ENCODE measurements around the gene DPYSL4.

Gene DPYSL4

DNA sequence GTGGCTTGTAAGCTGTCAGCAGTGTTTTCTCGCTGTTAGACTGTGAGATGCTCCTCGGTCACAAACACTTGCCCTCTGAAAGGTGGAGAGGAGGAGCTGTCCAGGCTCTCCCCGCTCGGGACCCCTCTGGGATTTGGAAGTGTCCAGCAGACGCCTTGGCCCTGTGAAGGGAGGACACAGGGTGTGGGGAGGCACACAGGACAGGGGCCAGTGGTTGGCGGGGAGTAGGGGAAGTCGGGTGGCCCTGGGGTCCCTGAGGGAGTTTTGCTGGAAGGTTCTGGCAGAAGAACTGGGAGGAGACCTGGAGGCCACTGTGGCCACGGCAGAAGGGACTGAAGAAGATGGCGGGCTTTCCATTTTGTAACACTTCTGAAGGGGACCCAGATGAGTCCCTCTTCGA, 47.2 kb upstream of the DPYSL4 start:
- TF ChIP-seq TAF1 (IDR thresholded peaks at IDR 0.05; ENCODE audit: borderline replicate concordance, insufficient read depth, low read length) (no peak), POLR2AphosphoS5 (IDR thresholded peaks at IDR 0.05; ENCODE audit: low read depth, low read length) (no peak), SIN3A (IDR thresholded peaks at IDR 0.05; ENCODE audit: borderline replicate concordance, insufficient read depth, low read length) (no peak), FOXP2 (optimal IDR thresholded peaks at IDR 0.05; ENCODE audit: borderline replicate concordance, extremely low read depth, extremely low read length, insufficient read depth) (no peak)
- TF ChIP-seq, protein P1, sequence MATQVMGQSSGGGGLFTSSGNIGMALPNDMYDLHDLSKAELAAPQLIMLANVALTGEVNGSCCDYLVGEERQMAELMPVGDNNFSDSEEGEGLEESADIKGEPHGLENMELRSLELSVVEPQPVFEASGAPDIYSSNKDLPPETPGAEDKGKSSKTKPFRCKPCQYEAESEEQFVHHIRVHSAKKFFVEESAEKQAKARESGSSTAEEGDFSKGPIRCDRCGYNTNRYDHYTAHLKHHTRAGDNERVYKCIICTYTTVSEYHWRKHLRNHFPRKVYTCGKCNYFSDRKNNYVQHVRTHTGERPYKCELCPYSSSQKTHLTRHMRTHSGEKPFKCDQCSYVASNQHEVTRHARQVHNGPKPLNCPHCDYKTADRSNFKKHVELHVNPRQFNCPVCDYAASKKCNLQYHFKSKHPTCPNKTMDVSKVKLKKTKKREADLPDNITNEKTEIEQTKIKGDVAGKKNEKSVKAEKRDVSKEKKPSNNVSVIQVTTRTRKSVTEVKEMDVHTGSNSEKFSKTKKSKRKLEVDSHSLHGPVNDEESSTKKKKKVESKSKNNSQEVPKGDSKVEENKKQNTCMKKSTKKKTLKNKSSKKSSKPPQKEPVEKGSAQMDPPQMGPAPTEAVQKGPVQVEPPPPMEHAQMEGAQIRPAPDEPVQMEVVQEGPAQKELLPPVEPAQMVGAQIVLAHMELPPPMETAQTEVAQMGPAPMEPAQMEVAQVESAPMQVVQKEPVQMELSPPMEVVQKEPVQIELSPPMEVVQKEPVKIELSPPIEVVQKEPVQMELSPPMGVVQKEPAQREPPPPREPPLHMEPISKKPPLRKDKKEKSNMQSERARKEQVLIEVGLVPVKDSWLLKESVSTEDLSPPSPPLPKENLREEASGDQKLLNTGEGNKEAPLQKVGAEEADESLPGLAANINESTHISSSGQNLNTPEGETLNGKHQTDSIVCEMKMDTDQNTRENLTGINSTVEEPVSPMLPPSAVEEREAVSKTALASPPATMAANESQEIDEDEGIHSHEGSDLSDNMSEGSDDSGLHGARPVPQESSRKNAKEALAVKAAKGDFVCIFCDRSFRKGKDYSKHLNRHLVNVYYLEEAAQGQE (IDR thresholded peaks at IDR 0.05; ENCODE audit: insufficient read depth in 1 of 2, low read depth in 2 of 2, low read length in 2 of 2): no peak

DNA sequence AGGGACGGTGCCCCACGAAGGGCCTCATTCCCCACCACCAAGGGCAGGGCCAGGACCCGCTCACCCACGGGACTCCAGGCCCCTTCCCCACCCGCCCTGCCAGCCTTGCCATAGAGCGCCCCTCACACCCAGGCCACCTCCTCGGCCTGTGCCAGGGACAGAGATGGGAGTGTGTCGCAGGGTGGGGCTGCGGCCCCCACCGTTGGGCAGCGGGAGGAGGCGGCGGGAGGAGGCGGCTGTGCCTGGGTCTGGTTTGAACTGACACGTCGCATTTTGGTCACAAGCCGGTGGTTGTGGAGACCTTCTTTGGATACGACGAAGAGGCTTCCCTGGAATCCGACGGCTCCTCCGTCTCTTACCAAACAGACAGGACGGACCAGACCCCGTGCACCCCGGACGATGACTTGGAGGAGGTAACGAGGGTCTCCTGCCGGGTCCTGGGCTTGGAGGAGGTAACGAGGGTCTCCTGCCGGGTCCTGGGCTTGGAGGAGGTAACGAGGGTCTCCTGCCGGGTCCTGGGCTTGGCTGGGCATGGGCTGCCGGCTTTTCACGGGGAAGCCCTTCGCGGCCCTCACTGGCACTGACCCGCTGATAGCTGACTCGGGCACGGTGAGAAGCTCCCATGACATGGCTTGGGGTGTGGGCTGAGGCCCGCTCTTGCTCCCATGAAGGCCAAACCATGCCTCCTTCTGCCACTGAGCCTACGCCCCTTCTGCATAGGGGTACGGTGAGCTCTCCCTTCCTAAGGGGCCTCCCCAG, 46.4 kb upstream of the DPYSL4 start:
- TF ChIP-seq, protein P1 (IDR thresholded peaks at IDR 0.05; ENCODE audit: insufficient read depth in 1 of 2, low read depth in 2 of 2, low read length in 2 of 2): no peak
- TF ChIP-seq POLR2AphosphoS5 (IDR thresholded peaks at IDR 0.05; ENCODE audit: low read depth, low read length): no peak
- no peak for TF ChIP-seq FOXP2 (optimal IDR thresholded peaks at IDR 0.05; ENCODE audit: borderline replicate concordance, extremely low read depth, extremely low read length, insufficient read depth)
- no peak for TF ChIP-seq SIN3A (IDR thresholded peaks at IDR 0.05; ENCODE audit: borderline replicate concordance, insufficient read depth, low read length)
- TF ChIP-seq TAF1 (IDR thresholded peaks at IDR 0.05; ENCODE audit: borderline replicate concordance, insufficient read depth, low read length): no peak

DNA sequence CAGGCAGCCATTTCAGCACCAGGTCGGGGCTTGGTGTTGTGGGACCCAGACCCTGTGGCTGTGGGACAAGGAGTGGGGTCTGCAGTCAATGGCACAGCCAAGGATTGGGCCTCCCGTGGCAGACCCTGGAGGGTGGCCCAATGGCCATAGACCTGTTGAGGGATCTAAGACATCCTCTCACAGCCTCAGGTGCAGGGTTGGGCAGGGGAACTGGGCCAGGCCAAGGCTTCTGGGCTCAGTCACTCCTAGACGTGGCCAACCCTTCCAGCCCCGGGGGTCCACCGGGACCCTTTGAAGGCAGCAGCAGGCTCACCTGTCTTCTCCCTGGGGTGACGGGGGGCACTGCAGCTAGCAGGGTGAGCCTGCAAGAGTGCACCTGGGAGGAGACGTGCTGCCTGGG, 45.7 kb upstream of the DPYSL4 start:
- no peak for TF ChIP-seq POLR2AphosphoS5 (IDR thresholded peaks at IDR 0.05; ENCODE audit: low read depth, low read length)
- TF ChIP-seq, protein P1 (IDR thresholded peaks at IDR 0.05; ENCODE audit: insufficient read depth in 1 of 2, low read depth in 2 of 2, low read length in 2 of 2): no peak
- no peak for TF ChIP-seq SIN3A (IDR thresholded peaks at IDR 0.05; ENCODE audit: borderline replicate concordance, insufficient read depth, low read length)
- TF ChIP-seq TAF1 (IDR thresholded peaks at IDR 0.05; ENCODE audit: borderline replicate concordance, insufficient read depth, low read length): no peak
- no peak for TF ChIP-seq FOXP2 (optimal IDR thresholded peaks at IDR 0.05; ENCODE audit: borderline replicate concordance, extremely low read depth, extremely low read length, insufficient read depth)

DNA sequence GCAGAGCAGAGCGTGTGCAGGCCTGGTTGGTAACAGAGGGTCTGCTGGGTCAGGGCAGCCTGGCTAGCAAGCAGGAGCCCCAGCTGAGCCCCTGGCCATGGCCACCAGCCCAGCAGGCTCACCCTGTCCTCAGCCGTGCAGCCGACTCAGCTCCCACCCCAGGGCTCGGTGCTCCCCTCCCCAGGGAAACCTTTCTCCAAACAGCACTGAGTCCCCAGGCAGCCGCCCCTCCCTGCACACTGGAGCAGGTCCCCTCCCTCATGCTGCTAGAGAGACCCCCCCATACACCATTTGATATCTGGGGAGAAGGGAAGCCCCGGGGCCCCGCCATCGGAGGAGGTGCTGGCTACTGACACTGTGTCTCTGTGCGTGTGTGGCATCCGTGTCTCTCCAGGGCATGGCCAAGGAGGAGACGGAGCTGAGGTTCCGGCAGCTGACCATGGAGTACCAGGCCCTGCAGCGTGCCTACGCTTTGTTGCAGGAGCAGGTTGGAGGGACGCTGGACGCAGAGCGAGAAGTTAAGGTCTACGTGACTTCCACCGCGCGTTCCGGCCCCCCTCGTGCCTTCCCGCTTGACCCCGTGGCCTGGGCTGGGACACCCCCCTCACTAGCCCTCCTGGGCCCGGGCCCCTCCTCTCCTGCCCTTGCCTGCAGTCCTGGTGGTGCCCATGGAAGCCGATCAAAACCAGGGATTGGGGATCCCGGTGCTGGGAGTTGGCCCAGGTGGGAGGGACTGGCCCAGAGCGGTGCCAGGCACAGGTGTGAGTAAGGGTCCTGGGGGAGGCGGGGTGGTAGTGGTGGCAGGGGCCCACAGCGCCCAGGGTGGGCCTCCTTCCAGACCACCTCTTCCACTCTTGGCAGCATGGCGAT, 45.0 kb upstream of the DPYSL4 start:
- no peak for TF ChIP-seq TAF1 (IDR thresholded peaks at IDR 0.05; ENCODE audit: borderline replicate concordance, insufficient read depth, low read length)

DNA sequence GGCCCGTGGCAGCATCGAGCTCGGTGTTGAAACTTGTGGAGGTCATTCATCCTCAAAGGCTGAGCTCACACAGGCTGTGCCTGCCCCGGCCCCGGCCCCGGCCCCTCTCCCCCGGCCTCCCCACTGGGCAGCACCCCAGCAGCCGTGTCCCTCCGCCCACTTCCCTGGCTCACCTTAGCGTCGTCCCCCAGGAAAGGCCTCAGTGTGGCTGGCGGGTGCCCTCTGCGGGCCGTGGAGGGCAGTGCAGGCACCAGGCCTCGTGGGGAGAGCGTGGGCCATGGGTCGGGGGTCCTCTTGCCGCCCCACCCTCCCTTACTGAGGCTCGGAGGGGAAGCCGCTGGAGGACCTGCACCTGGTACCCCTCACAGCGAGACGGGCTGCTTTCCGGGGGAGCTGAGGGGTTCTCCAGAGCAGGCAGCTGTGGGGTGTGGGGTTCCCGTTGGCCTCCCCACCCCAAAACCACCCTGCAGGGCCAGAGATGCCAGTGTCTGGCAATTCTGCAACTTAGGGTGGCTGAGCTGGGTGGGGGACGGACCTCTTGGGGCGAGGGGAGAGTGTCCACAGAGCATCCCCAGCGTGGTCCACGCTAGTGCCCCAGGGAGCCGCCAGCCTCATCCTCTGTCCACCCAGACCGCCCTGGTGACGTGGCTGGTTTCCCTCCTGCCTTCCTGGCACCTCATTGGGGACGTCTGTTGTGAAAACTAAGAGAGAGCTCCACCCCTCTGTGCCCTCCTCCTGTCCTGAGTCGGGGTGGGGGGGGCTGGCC, 44.2 kb upstream of the DPYSL4 start:
- no peak for TF ChIP-seq POLR2AphosphoS5 (IDR thresholded peaks at IDR 0.05; ENCODE audit: low read depth, low read length)
- TF ChIP-seq FOXP2 (optimal IDR thresholded peaks at IDR 0.05; ENCODE audit: borderline replicate concordance, extremely low read depth, extremely low read length, insufficient read depth): no peak
- TF ChIP-seq, protein P1 (IDR thresholded peaks at IDR 0.05; ENCODE audit: insufficient read depth in 1 of 2, low read depth in 2 of 2, low read length in 2 of 2): no peak
- no peak for TF ChIP-seq SIN3A (IDR thresholded peaks at IDR 0.05; ENCODE audit: borderline replicate concordance, insufficient read depth, low read length)

Measured in PFSK-1 (cell line).